SU-DHL-6 (cell line): ENCODE data around the gene PDCD2.

Experiments
- EZH2phosphoT487 ChIP-seq: fragments of 200-600 bp; sonication (generic), shearing (Covaris generic); conservative IDR thresholded peaks from 2 replicates; pipeline ENCODE4 v1.6.1; 2018; ENCODE audit warnings: mild to moderate bottlenecking, antibody characterized with exemption, low read length, moderate library complexity, mixed read lengths
- TF ChIP-seq, protein P1 (sequence below): fragments of 200-600 bp; sonication (generic); IDR thresholded peaks from one replicate; pipeline ENCODE4 v1.5.1; 2017; ENCODE audit warnings: antibody characterized with exemption, mild to moderate bottlenecking, low read length, moderate library complexity; ENCODE audit not compliant: insufficient read depth, poor library complexity, severe bottlenecking

DNA sequence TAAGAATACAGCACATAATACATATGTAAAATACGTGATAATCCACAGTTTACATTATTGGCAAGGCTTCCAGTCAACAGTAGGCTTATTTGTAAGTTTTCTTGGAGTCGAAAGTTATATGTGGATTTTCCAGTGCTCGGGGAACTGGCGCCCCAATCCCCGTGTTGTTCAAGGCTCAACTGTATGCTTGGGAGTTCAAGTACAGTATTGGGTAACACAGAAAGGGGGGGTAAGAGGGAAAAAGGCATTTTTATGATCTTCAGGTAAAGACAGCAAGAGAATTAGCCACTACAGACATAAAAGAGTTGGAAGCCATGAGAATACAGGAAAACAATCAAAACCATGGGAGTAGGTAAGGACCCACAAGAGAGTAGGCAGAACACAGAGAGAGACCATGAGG, 47.8 kb downstream of the PDCD2 start:
- TF ChIP-seq, protein P1, sequence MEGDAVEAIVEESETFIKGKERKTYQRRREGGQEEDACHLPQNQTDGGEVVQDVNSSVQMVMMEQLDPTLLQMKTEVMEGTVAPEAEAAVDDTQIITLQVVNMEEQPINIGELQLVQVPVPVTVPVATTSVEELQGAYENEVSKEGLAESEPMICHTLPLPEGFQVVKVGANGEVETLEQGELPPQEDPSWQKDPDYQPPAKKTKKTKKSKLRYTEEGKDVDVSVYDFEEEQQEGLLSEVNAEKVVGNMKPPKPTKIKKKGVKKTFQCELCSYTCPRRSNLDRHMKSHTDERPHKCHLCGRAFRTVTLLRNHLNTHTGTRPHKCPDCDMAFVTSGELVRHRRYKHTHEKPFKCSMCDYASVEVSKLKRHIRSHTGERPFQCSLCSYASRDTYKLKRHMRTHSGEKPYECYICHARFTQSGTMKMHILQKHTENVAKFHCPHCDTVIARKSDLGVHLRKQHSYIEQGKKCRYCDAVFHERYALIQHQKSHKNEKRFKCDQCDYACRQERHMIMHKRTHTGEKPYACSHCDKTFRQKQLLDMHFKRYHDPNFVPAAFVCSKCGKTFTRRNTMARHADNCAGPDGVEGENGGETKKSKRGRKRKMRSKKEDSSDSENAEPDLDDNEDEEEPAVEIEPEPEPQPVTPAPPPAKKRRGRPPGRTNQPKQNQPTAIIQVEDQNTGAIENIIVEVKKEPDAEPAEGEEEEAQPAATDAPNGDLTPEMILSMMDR = no peak
- no peak for TF ChIP-seq EZH2phosphoT487
